ENCODE results near the gene C12orf57. TPM values are rescaled to one million over a fixed set of nuclear protein-coding genes. Genes with fewer than 3 reads are reported as not detected.

Gene C12orf57
- polyA plus RNA-seq, 2 of the 4 experiments (the other 2 are of a cell fraction): 261 to 466 TPM

DNA sequence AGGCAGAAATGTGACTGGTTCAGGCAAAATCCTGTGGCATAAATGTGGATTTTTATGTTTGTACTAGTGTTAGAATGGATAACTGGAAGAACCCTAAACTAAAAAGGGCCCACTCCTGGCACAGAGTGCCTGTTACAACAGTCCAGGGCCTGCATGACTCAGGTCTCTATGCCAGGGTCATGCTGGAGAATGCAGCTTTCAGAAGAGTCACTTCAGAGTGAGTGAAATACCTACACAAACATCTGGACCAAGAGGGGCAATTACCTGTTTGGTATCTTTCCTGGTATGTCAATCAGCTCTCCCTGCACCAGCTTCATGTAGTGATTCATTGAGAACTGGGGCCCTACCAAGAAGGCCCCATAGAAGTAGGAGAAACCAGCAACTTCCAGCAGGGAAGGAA is 36.9 kb downstream of the C12orf57 start:
- FAIRE-seq: no peak
- Histone ChIP-seq H3K4me1 (no peaks in the 10 kb centered on the region), H3K4me2 (no peak overlapping the region), H3K9me3 (no peaks in the 10 kb centered on the region), H3K27ac (no peak overlapping the region), H3K4me3 (no peak overlapping the region)
- DNase-seq (ENCODE audit: low read depth in 1 of 2, low spot score in 1 of 2): no peak
- CTCF ChIA-PET: interaction anchor here (1.2 to 2.3 kb wide), 3 partner anchors 13 to 19 kb away, joined by 3 to 6 read pairs (median 4); no protein-coding TSS in a partner anchor
- no peak for TF ChIP-seq HOXB5 (CRISPR knock-in tag; IDR thresholded peaks at IDR 0.05)
- no peak for TF ChIP-seq RARB (CRISPR knock-in tag; IDR thresholded peaks at IDR 0.05)
- TF ChIP-seq TFCP2L1 (CRISPR knock-in tag; IDR thresholded peaks at IDR 0.05): no peak
- TF ChIP-seq MAFK (IDR thresholded peaks at IDR 0.05; ENCODE audit: partially characterized antibody): no peak
- TF ChIP-seq NPAS2 (CRISPR knock-in tag; IDR thresholded peaks at IDR 0.05; ENCODE audit: borderline replicate concordance): no peak
- POLR2A ChIA-PET: no interaction called here
- ATAC-seq: peak in 1 of 2 experiments; percentile 9; a peak in 2 of 6 replicates

DNA sequence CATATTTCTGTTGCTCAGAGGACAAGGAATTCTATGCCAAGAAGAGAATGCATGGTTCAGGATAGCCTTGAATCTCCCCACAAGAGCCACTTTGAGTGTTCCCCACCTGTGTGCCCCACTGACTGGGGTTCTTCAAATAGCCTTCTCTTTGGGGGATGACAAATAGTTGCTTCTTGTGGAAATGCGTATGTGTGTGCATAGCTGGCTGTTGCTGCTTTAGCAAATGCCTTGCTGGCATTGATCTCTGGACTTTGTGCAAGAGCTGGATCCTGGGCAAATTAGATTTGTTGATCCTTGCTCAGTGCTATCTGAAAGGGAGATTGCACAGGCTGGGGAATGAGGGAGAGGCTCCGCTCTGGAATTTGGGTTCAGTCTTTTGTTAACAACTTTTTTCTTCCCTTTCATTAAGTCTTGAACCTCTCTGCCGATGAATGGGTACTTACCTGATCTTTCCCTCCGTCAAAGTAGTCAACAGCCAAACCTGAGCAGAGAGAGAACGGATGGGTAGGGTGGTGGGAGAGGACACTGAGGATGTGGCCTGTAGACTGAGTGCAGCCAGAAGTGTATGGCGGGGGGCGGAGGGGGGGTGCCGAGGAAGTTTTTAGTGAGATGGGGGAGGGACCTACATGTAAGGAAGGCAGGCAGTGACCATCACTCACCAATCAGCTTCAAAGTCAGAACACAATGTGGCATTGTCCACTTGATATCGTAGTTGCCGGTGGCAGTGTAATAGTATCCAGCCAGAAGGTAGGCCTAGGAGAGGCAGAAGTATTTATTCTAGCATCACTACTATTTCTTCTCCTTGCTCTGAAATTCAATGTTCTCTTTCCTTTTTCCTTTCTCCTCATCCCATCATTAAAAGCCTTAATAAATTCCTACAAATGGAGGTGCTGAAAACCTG is 37.6 kb downstream of the C12orf57 start:
- no peaks in the 10 kb centered on the region for H3K9me3 ChIP-seq
- 96% methylated on average over 7 of the region's 10 CpGs for WGBS (ENCODE audit: missing lambda C conversion rate)
- no peak overlapping the region for H3K4me2 ChIP-seq
- TF ChIP-seq HDAC2 (IDR thresholded peaks at IDR 0.05): no peak
- TF ChIP-seq NPAS2 (CRISPR knock-in tag; IDR thresholded peaks at IDR 0.05; ENCODE audit: borderline replicate concordance): no peak
- no peak for TF ChIP-seq ESRRA (IDR thresholded peaks at IDR 0.05; ENCODE audit: borderline replicate concordance, low read length)
- no peak for TF ChIP-seq CEBPB (IDR thresholded peaks at IDR 0.05)
- no peak for TF ChIP-seq KDM1A (IDR thresholded peaks at IDR 0.05; ENCODE audit: low read depth)
- TF ChIP-seq HOXB5 (CRISPR knock-in tag; IDR thresholded peaks at IDR 0.05): no peak
- TF ChIP-seq POLR2A (IDR thresholded peaks at IDR 0.05; ENCODE audit: low read length): no peak
- TF ChIP-seq FOSL2 (IDR thresholded peaks at IDR 0.05): no peak
- TF ChIP-seq FOSL2 (CRISPR knock-in tag; IDR thresholded peaks at IDR 0.05): no peak
- TF ChIP-seq KDM5A (IDR thresholded peaks at IDR 0.05): no peak
- no peak for TF ChIP-seq HOXB13 (CRISPR knock-in tag; IDR thresholded peaks at IDR 0.05; ENCODE audit: low read depth)
- TF ChIP-seq, protein P1, sequence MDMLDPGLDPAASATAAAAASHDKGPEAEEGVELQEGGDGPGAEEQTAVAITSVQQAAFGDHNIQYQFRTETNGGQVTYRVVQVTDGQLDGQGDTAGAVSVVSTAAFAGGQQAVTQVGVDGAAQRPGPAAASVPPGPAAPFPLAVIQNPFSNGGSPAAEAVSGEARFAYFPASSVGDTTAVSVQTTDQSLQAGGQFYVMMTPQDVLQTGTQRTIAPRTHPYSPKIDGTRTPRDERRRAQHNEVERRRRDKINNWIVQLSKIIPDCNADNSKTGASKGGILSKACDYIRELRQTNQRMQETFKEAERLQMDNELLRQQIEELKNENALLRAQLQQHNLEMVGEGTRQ (IDR thresholded peaks at IDR 0.05): no peak
- TF ChIP-seq RCOR1 (IDR thresholded peaks at IDR 0.05; ENCODE audit: low read depth, low read length): no peak
- TF ChIP-seq CHD4 (IDR thresholded peaks at IDR 0.05; ENCODE audit: borderline replicate concordance): no peak
- no peak for TF ChIP-seq MYC (IDR thresholded peaks at IDR 0.05; ENCODE audit: borderline replicate concordance, low read length)
- TF ChIP-seq EHMT2 (IDR thresholded peaks at IDR 0.05; ENCODE audit: low read depth): no peak
- TF ChIP-seq SMC3 (IDR thresholded peaks at IDR 0.05): no peak
- TF ChIP-seq ZSCAN20 (CRISPR knock-in tag; IDR thresholded peaks at IDR 0.05): no peak
- TF ChIP-seq FOXS1 (CRISPR knock-in tag; IDR thresholded peaks at IDR 0.05): no peak
- TF ChIP-seq ZC3H11A (IDR thresholded peaks at IDR 0.05): no peak
- ATAC-seq (peak in 1 of 2 experiments; percentile 3; a peak in 1 of 6 replicates), FAIRE-seq (no peak), DNase-seq (ENCODE audit: low read depth in 1 of 2, low spot score in 1 of 2) (no peak)
- H3K27ac ChIP-seq: no peak overlapping the region
- ChIA-PET CTCF (interaction anchor here (1.2 to 2.3 kb wide), 3 partner anchors 14 to 20 kb away, joined by 3 to 6 read pairs (median 4); no protein-coding TSS in a partner anchor), POLR2A (no interaction called here)
- no peaks in the 10 kb centered on the region for H3K4me1 ChIP-seq
- no peak overlapping the region for H3K4me3 ChIP-seq

DNA sequence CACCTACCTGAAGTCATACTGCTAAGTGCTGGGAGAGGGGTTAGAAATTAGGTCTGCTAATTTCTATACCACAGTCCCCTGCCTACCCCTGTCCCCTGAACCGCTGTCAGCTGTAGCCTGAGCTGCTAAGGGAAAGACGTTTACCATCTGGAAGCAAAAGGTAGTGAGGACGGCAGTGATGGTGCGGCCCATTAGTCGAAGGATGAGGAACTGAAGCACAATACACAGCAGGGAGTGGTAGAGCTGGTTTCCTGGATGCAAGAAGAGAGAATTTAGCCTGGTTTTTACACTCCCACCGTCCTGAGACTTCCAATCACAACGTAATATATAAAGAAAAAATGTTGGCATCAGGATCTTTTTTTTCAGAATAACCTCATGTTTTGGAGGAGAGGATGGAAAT is 38.7 kb downstream of the C12orf57 start:
- POLR2A ChIA-PET: no interaction called here
- Histone ChIP-seq H3K4me2 (no peak overlapping the region), H3K4me3 (no peak overlapping the region), H3K27ac (no peak overlapping the region), H3K4me1 (no peaks in the 10 kb centered on the region), H3K9me3 (no peaks in the 10 kb centered on the region)
- WGBS (ENCODE audit: missing lambda C conversion rate): 88% methylated on average over 7 of the region's 7 CpGs
- no peak for ATAC-seq
- no peak for DNase-seq (ENCODE audit: low read depth in 1 of 2, low spot score in 1 of 2)
- FAIRE-seq: no peak
- CTCF ChIA-PET: interaction anchor here (0.7 to 1.5 kb wide), 3 partner anchors 9 to 57 kb away, joined by 3 read pairs; no protein-coding TSS in a partner anchor
- TF ChIP-seq POLR2A (IDR thresholded peaks at IDR 0.05; ENCODE audit: low read length) (no peak), MAZ (IDR thresholded peaks at IDR 0.05; ENCODE audit: borderline replicate concordance, low read depth, low read length) (no peak), ZC3H11A (IDR thresholded peaks at IDR 0.05) (no peak), NR3C1 (IDR thresholded peaks at IDR 0.05) (no peak), CBX8 (IDR thresholded peaks at IDR 0.05) (no peak), RNF2 (IDR thresholded peaks at IDR 0.05; ENCODE audit: borderline replicate concordance, low read depth) (no peak), HOXB5 (CRISPR knock-in tag; IDR thresholded peaks at IDR 0.05) (no peak), FOXS1 (CRISPR knock-in tag; IDR thresholded peaks at IDR 0.05) (no peak), ZSCAN20 (CRISPR knock-in tag; IDR thresholded peaks at IDR 0.05) (no peak), ESRRA (IDR thresholded peaks at IDR 0.05; ENCODE audit: borderline replicate concordance, low read length) (no peak), BHLHE40 (IDR thresholded peaks at IDR 0.05; ENCODE audit: low read depth, low read length) (no peak), ZFP36 (IDR thresholded peaks at IDR 0.05; ENCODE audit: borderline replicate concordance, partially characterized antibody) (no peak), FOSB (CRISPR knock-in tag; IDR thresholded peaks at IDR 0.05) (no peak), TFCP2L1 (CRISPR knock-in tag; IDR thresholded peaks at IDR 0.05) (no peak), TP53 (CRISPR knock-in tag; IDR thresholded peaks at IDR 0.05) (no peak)
- TF ChIP-seq, protein P2, sequence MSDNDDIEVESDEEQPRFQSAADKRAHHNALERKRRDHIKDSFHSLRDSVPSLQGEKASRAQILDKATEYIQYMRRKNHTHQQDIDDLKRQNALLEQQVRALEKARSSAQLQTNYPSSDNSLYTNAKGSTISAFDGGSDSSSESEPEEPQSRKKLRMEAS (IDR thresholded peaks at IDR 0.05): no peak
- TF ChIP-seq, protein P3, sequence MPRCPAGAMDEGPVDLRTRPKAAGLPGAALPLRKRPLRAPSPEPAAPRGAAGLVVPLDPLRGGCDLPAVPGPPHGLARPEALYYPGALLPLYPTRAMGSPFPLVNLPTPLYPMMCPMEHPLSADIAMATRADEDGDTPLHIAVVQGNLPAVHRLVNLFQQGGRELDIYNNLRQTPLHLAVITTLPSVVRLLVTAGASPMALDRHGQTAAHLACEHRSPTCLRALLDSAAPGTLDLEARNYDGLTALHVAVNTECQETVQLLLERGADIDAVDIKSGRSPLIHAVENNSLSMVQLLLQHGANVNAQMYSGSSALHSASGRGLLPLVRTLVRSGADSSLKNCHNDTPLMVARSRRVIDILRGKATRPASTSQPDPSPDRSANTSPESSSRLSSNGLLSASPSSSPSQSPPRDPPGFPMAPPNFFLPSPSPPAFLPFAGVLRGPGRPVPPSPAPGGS (IDR thresholded peaks at IDR 0.05): no peak

All from A549 (cell line).